ENCODE results near the gene CYP4F3. TPM values are rescaled to one million over a fixed set of nuclear protein-coding genes. Genes with fewer than 3 reads are reported as not detected.

The CYP4F3 gene
- total RNA-seq, 1 donor from 2014 or later: not detected

DNA sequence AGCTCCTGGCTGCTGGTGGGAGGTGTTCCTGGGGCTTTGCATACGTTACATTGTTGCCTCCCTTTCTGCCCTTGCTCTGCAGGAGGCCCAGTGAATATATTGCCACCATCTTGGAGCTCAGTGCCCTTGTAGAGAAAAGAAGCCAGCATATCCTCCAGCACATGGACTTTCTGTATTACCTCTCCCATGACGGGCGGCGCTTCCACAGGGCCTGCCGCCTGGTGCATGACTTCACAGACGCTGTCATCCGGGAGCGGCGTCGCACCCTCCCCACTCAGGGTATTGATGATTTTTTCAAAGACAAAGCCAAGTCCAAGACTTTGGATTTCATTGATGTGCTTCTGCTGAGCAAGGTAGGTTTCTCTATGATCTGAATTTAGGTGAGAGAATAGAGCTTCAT lies 42.7 kb downstream of the CYP4F3 start:
- Mint-ChIP-seq H3K36me3 (ENCODE audit: low read depth, unreplicated experiment) (peaks cover 35% of the 10 kb centered on the region), H3K4me3 (ENCODE audit: unreplicated experiment) (no peak overlapping the region), H3K9me3 (ENCODE audit: unreplicated experiment) (peaks cover 72% of the 10 kb centered on the region), H3K27ac (ENCODE audit: unreplicated experiment) (no peak overlapping the region), H3K4me1 (ENCODE audit: unreplicated experiment) (no peaks in the 10 kb centered on the region), H3K27me3 (ENCODE audit: unreplicated experiment) (peaks cover 10% of the 10 kb centered on the region)
- TF ChIP-seq, protein P1, sequence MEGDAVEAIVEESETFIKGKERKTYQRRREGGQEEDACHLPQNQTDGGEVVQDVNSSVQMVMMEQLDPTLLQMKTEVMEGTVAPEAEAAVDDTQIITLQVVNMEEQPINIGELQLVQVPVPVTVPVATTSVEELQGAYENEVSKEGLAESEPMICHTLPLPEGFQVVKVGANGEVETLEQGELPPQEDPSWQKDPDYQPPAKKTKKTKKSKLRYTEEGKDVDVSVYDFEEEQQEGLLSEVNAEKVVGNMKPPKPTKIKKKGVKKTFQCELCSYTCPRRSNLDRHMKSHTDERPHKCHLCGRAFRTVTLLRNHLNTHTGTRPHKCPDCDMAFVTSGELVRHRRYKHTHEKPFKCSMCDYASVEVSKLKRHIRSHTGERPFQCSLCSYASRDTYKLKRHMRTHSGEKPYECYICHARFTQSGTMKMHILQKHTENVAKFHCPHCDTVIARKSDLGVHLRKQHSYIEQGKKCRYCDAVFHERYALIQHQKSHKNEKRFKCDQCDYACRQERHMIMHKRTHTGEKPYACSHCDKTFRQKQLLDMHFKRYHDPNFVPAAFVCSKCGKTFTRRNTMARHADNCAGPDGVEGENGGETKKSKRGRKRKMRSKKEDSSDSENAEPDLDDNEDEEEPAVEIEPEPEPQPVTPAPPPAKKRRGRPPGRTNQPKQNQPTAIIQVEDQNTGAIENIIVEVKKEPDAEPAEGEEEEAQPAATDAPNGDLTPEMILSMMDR (IDR thresholded peaks at IDR 0.05; ENCODE audit: unreplicated experiment): no peak
- DNase-seq (ENCODE audit: low spot score): no peak

DNA sequence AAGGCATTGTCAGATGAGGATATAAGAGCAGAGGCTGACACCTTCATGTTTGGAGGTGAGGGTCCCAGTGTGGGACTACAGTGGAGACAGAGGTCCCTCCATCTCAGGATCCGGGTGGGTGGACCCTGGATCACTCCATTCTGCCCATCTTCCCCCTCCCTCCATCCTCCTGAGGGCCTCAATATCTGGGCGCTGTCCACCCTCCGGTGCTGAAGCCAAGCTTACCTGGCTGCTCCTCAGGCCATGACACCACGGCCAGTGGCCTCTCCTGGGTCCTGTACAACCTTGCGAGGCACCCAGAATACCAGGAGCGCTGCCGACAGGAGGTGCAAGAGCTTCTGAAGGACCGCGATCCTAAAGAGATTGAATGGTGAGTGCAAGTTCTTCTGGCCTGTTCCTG lies 44.1 kb downstream of the CYP4F3 start:
- peaks cover 63% of the 10 kb centered on the region for H3K9me3 Mint-ChIP-seq (ENCODE audit: unreplicated experiment)
- H3K4me1 Mint-ChIP-seq (ENCODE audit: unreplicated experiment): no peaks in the 10 kb centered on the region
- peaks cover 29% of the 10 kb centered on the region for H3K36me3 Mint-ChIP-seq (ENCODE audit: low read depth, unreplicated experiment)
- TF ChIP-seq, protein P1 (IDR thresholded peaks at IDR 0.05; ENCODE audit: unreplicated experiment): no peak
- H3K27me3 Mint-ChIP-seq (ENCODE audit: unreplicated experiment): peaks cover 7% of the 10 kb centered on the region
- no peak for DNase-seq (ENCODE audit: low spot score)
- H3K27ac Mint-ChIP-seq (ENCODE audit: unreplicated experiment): no peak overlapping the region
- H3K4me3 Mint-ChIP-seq (ENCODE audit: unreplicated experiment): no peak overlapping the region

DNA sequence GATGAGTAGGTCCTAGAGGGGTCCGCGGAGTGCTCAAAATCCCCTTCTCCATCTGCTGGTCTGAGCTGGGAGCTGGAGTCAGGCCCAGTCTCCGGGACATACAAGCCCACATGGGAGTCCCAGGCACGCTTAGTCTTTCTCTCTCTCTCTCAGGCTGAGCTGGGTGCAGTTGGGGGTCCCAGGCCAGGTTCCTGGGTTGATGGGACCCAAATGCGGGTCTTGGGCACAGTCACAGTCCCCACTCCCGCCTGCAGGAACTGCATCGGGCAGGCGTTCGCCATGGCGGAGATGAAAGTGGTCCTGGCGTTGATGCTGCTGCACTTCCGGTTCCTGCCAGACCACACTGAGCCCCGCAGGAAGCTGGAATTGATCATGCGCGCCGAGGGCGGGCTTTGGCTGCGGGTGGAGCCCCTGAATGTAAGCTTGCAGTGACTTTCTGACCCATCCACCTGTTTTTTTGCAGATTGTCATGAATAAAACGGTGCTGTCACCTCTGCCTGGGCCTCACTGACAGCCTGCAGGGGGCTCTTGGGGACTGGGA lies 56.0 kb downstream of the CYP4F3 start:
- Mint-ChIP-seq H3K36me3 (ENCODE audit: low read depth, unreplicated experiment) (peaks cover 5% of the 10 kb centered on the region), H3K27ac (ENCODE audit: unreplicated experiment) (no peak overlapping the region), H3K9me3 (ENCODE audit: unreplicated experiment) (peaks cover 18% of the 10 kb centered on the region), H3K4me3 (ENCODE audit: unreplicated experiment) (no peak overlapping the region), H3K27me3 (ENCODE audit: unreplicated experiment) (peaks cover 6% of the 10 kb centered on the region), H3K4me1 (ENCODE audit: unreplicated experiment) (no peaks in the 10 kb centered on the region)
- TF ChIP-seq, protein P1 (IDR thresholded peaks at IDR 0.05; ENCODE audit: unreplicated experiment): no peak
- no peak for DNase-seq (ENCODE audit: low spot score)

DNA sequence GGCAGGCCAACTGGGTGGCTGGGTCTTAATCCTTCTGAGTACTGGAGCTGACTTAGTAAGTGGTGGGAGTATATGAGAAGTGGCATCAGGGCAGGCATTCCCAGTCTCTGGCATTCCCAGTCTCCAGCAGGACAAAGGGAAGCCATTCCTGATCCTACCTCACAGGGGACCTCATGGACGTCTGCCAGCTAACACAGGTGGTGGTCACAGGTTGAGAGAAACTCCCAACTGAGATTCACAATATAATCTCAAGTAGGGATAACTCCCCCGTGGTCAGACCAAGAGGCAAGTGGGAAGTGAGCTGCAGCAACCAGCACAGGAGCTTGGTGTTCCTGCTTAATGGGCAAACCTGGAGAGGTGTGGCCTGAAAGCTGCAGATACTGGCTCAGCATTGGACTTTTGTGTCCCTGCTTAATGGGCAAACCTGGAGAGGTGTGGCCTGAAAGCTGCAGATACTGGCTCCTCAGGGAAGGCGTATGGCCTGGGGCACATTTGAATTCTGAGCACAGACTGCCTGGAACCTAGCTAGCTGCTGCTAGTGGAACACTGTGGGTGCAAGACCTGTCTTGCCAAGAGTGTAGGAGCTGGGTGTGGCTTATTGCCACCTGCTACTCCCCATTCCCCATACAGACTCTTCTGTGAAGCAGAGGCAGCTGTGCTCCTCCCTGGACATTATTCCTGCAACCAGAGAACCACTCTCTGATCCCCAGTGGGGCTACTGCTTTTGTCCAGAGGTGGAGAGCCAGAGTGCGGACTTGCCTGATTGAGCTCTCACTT lies 61.2 kb downstream of the CYP4F3 start:
- Mint-ChIP-seq H3K27me3 (ENCODE audit: unreplicated experiment) (peaks cover 5% of the 10 kb centered on the region), H3K4me1 (ENCODE audit: unreplicated experiment) (no peaks in the 10 kb centered on the region), H3K27ac (ENCODE audit: unreplicated experiment) (no peak overlapping the region), H3K4me3 (ENCODE audit: unreplicated experiment) (no peak overlapping the region), H3K36me3 (ENCODE audit: low read depth, unreplicated experiment) (peaks cover 5% of the 10 kb centered on the region), H3K9me3 (ENCODE audit: unreplicated experiment) (peaks cover 18% of the 10 kb centered on the region)
- no peak for DNase-seq (ENCODE audit: low spot score)
- TF ChIP-seq, protein P1 (IDR thresholded peaks at IDR 0.05; ENCODE audit: unreplicated experiment): no peak

DNA sequence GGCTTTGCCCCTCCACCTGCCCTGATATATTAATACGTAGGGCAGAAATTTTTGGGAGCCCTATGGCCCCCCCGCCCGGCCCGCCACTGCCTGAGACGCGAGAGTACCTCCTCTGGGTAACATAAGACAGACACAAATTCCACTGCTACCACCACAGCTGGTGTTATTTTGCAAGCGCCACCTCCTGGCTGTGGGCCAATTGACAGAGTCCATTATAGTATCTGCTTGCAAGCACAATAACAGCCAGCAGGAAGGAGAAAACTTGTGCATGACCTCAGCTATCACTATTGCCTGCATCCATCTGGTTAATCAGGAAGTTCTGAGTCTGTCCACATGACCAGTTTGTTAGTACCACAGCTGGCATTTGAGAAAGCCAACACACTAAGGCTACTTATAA lies 61.8 kb downstream of the CYP4F3 start:
- no peak for DNase-seq (ENCODE audit: low spot score)
- Mint-ChIP-seq H3K4me1 (ENCODE audit: unreplicated experiment) (no peaks in the 10 kb centered on the region), H3K9me3 (ENCODE audit: unreplicated experiment) (peaks cover 17% of the 10 kb centered on the region), H3K27me3 (ENCODE audit: unreplicated experiment) (peaks cover 3% of the 10 kb centered on the region), H3K36me3 (ENCODE audit: low read depth, unreplicated experiment) (peaks cover 5% of the 10 kb centered on the region), H3K4me3 (ENCODE audit: unreplicated experiment) (no peak overlapping the region), H3K27ac (ENCODE audit: unreplicated experiment) (no peak overlapping the region)
- TF ChIP-seq, protein P1 (IDR thresholded peaks at IDR 0.05; ENCODE audit: unreplicated experiment): no peak
